HG02938 (cell line): ENCODE data around the gene DBX1.
A peak's percentile ranks its signal among the peaks of the same experiment; 100 is the strongest.

Source experiments
- ATAC-seq: cut with Tn5 transposase; IDR thresholded peaks from one replicate; pipeline ENCODE4 v1.9.1; 2021; ENCODE audit warnings: mild to moderate bottlenecking, moderate library complexity; ENCODE audit not compliant: unreplicated experiment

The DBX1 gene

GRCh38 chr11:20126724-20127123, 33.6 kb downstream of the DBX1 start:
- no peak for ATAC-seq

GRCh38 chr11:20125927-20126326, 34.3 kb downstream of the DBX1 start:
- ATAC-seq = no peak

- ATAC-seq = no peak
Observed at GRCh38 chr11:20122131-20122530, 38.1 kb downstream of the DBX1 start.

GRCh38 chr11:20120134-20120925, 39.9 kb downstream of the DBX1 start:
- ATAC-seq = no peak

- no peak for ATAC-seq
Observed at GRCh38 chr11:20119315-20119714, 41.0 kb downstream of the DBX1 start.

- no peak for ATAC-seq
Observed at GRCh38 chr11:20118209-20118608, 42.1 kb downstream of the DBX1 start.

- ATAC-seq = no peak
Observed at GRCh38 chr11:20117291-20117690, 43.0 kb downstream of the DBX1 start.

- no peak for ATAC-seq
Observed at GRCh38 chr11:20116825-20117224, 43.5 kb downstream of the DBX1 start.

GRCh38 chr11:20114588-20114987, 45.7 kb downstream of the DBX1 start:
- ATAC-seq = no peak

- no peak for ATAC-seq
Observed at GRCh38 chr11:20113149-20113438, 47.2 kb downstream of the DBX1 start.

- ATAC-seq = no peak
Observed at GRCh38 chr11:20112291-20113148, 47.8 kb downstream of the DBX1 start.

- ATAC-seq = no peak
Observed at GRCh38 chr11:20111871-20112270, 48.4 kb downstream of the DBX1 start.

- ATAC-seq = peak; percentile 81
Observed at GRCh38 chr11:20110908-20111669, 49.2 kb downstream of the DBX1 start.

GRCh38 chr11:20109731-20110445, 50.4 kb downstream of the DBX1 start:
- no peak for ATAC-seq
